ENCODE measurements around the gene DNER.

The DNER gene

DNA sequence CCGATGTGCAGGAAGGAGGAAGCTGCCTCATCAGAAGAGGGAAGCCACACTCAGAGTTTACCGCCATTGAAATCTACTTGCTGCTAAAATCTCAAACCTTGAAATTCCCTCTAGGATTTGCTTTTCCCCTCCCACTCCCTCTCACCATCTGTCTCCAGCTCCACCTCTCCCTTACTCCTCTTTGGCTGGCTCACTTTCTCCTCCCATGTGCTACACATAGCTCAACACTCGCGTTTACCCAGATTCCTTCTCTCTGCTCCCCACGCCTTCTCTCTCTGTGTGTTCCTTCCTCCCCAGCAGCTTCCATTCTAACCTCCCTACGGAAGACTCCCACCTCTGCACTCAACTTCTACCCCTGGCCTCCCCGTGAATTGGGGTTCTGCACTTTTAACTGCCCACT is 143.1 kb downstream of the DNER start:
- Histone ChIP-seq H2AFZ (ENCODE audit: low read depth) (no peak overlapping the region), H4K20me1 (ENCODE audit: insufficient read depth) (no peaks in the 10 kb centered on the region), H3K36me3 (ENCODE audit: insufficient read depth) (no peaks in the 10 kb centered on the region), H3K27me3 (ENCODE audit: insufficient read depth, low read depth) (no peaks in the 10 kb centered on the region), H3K79me2 (ENCODE audit: insufficient read depth, low read depth) (no peaks in the 10 kb centered on the region), H3K4me2 (no peak overlapping the region), H3K9ac (no peak overlapping the region), H3K4me3 (IDR thresholded peaks at IDR 0.05; ENCODE audit: insufficient read depth, low read depth, low read length) (no peak overlapping the region), H3K27ac (no peak overlapping the region), H3K4me1 (ENCODE audit: low read depth, poor library complexity, severe bottlenecking) (no peaks in the 10 kb centered on the region)
- TF ChIP-seq, protein P1, sequence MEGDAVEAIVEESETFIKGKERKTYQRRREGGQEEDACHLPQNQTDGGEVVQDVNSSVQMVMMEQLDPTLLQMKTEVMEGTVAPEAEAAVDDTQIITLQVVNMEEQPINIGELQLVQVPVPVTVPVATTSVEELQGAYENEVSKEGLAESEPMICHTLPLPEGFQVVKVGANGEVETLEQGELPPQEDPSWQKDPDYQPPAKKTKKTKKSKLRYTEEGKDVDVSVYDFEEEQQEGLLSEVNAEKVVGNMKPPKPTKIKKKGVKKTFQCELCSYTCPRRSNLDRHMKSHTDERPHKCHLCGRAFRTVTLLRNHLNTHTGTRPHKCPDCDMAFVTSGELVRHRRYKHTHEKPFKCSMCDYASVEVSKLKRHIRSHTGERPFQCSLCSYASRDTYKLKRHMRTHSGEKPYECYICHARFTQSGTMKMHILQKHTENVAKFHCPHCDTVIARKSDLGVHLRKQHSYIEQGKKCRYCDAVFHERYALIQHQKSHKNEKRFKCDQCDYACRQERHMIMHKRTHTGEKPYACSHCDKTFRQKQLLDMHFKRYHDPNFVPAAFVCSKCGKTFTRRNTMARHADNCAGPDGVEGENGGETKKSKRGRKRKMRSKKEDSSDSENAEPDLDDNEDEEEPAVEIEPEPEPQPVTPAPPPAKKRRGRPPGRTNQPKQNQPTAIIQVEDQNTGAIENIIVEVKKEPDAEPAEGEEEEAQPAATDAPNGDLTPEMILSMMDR (conservative IDR thresholded peaks at IDR 0.05; ENCODE audit: low read depth, low read length), result no peak

GRCh38 chr2:229566370-229566769 is 148.0 kb downstream of the DNER start:
- no peak overlapping the region for H3K4me3 ChIP-seq (IDR thresholded peaks at IDR 0.05; ENCODE audit: insufficient read depth, low read depth, low read length)

DNA sequence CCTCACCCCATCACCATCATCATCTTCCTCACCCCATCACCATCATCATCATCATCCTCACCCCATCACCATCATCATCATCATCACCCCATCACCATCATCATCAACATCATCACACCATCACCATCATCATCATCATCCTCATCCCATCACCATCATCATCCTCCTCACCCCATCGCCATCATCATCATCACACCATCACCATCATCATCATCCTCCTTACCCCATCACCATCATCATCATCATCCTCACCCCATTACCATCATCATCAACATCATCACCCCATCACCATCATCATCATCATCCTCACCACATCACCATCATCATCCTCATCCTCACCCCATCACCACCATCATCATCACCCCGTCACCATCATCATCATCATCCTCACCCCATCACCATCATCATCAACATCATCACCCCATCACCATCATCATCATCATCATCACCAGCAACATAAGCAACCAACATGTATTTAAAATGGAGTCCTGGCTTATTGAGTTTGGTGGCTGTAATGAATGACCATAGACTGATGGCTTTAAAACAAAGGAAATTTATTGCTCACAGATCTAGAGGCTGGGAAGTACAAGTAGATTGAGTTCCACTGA is 150.0 kb downstream of the DNER start:
- no peaks in the 10 kb centered on the region for H3K79me2 ChIP-seq (ENCODE audit: insufficient read depth, low read depth)
- H2AFZ ChIP-seq (ENCODE audit: low read depth), result no peak overlapping the region
- H4K20me1 ChIP-seq (ENCODE audit: insufficient read depth), result no peaks in the 10 kb centered on the region
- H3K4me1 ChIP-seq (ENCODE audit: low read depth, poor library complexity, severe bottlenecking), result no peaks in the 10 kb centered on the region
- TF ChIP-seq, protein P1 (conservative IDR thresholded peaks at IDR 0.05; ENCODE audit: low read depth, low read length), result no peak
- H3K9ac ChIP-seq, result no peak overlapping the region
- no peaks in the 10 kb centered on the region for H3K27me3 ChIP-seq (ENCODE audit: insufficient read depth, low read depth)
- no peak overlapping the region for H3K4me3 ChIP-seq (IDR thresholded peaks at IDR 0.05; ENCODE audit: insufficient read depth, low read depth, low read length)
- H3K36me3 ChIP-seq (ENCODE audit: insufficient read depth), result no peaks in the 10 kb centered on the region
- no peak overlapping the region for H3K4me2 ChIP-seq
- H3K27ac ChIP-seq, result no peak overlapping the region

More at GRCh38 chr2:229566370-229566769, 148.0 kb downstream of the DNER start:
- Histone ChIP-seq H3K9ac (no peak overlapping the region), H3K27me3 (ENCODE audit: insufficient read depth, low read depth) (no peaks in the 10 kb centered on the region), H4K20me1 (ENCODE audit: insufficient read depth) (no peaks in the 10 kb centered on the region), H3K79me2 (ENCODE audit: insufficient read depth, low read depth) (no peaks in the 10 kb centered on the region), H2AFZ (ENCODE audit: low read depth) (no peak overlapping the region), H3K4me1 (ENCODE audit: low read depth, poor library complexity, severe bottlenecking) (no peaks in the 10 kb centered on the region), H3K27ac (no peak overlapping the region), H3K36me3 (ENCODE audit: insufficient read depth) (no peaks in the 10 kb centered on the region), H3K4me2 (no peak overlapping the region)
- TF ChIP-seq, protein P1 (conservative IDR thresholded peaks at IDR 0.05; ENCODE audit: low read depth, low read length), result no peak

DNA sequence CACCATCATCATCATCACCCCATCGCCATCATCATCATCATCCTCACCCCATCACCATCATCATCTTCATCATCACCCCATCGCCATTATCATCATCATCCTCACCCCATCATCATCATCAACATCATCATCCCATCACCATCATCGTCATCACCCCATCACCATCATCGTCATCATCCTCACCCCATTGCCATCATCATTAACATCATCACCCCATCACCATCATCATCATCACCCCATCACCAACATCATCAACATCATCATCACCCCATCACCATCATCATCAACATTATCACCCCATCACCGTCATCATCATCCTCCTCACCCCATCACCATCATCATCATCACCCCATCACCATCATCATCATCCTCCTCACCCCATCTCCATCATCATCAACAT is 151.0 kb downstream of the DNER start:
- no peak overlapping the region for H3K27ac ChIP-seq
- H3K9ac ChIP-seq, result no peak overlapping the region
- no peaks in the 10 kb centered on the region for H3K4me1 ChIP-seq (ENCODE audit: low read depth, poor library complexity, severe bottlenecking)
- TF ChIP-seq, protein P1 (conservative IDR thresholded peaks at IDR 0.05; ENCODE audit: low read depth, low read length), result no peak
- H2AFZ ChIP-seq (ENCODE audit: low read depth), result no peak overlapping the region
- H3K4me3 ChIP-seq (IDR thresholded peaks at IDR 0.05; ENCODE audit: insufficient read depth, low read depth, low read length), result no peak overlapping the region
- H3K27me3 ChIP-seq (ENCODE audit: insufficient read depth, low read depth), result no peaks in the 10 kb centered on the region
- H3K36me3 ChIP-seq (ENCODE audit: insufficient read depth), result no peaks in the 10 kb centered on the region
- no peaks in the 10 kb centered on the region for H3K79me2 ChIP-seq (ENCODE audit: insufficient read depth, low read depth)
- H4K20me1 ChIP-seq (ENCODE audit: insufficient read depth), result no peaks in the 10 kb centered on the region
- no peak overlapping the region for H3K4me2 ChIP-seq
